ENCODE data around the gene HPSE2.

GRCh38 chr10:98509745-98510144 lies 725.9 kb downstream of the HPSE2 start:
- TF ChIP-seq YY1 (IDR thresholded peaks at IDR 0.05; ENCODE audit: extremely low read depth, insufficient replicate concordance, low read depth, low read length) (no peak), ZNF274 (IDR thresholded peaks at IDR 0.05; ENCODE audit: low read depth, low read length) (no peak), SP1 (IDR thresholded peaks at IDR 0.05; ENCODE audit: low read depth) (no peak), EGR1 (IDR thresholded peaks at IDR 0.05; ENCODE audit: low read depth) (no peak)
- TF ChIP-seq, protein P1, sequence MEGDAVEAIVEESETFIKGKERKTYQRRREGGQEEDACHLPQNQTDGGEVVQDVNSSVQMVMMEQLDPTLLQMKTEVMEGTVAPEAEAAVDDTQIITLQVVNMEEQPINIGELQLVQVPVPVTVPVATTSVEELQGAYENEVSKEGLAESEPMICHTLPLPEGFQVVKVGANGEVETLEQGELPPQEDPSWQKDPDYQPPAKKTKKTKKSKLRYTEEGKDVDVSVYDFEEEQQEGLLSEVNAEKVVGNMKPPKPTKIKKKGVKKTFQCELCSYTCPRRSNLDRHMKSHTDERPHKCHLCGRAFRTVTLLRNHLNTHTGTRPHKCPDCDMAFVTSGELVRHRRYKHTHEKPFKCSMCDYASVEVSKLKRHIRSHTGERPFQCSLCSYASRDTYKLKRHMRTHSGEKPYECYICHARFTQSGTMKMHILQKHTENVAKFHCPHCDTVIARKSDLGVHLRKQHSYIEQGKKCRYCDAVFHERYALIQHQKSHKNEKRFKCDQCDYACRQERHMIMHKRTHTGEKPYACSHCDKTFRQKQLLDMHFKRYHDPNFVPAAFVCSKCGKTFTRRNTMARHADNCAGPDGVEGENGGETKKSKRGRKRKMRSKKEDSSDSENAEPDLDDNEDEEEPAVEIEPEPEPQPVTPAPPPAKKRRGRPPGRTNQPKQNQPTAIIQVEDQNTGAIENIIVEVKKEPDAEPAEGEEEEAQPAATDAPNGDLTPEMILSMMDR (IDR thresholded peaks at IDR 0.05 in 2 of 3, conservative IDR thresholded peaks at IDR 0.05 in 1 of 3; ENCODE audit: borderline replicate concordance in 1 of 3, insufficient read depth in 1 of 3, low read depth in 2 of 3, low read length in 2 of 3), result no peak

Data from HCT116 (cell line).